H1 (cell line): ENCODE measurements around the gene PRDM5. TPM values are rescaled to one million over a fixed set of nuclear protein-coding genes. Genes with fewer than 3 reads are reported as not detected.

ENCODE experiments used
- GABPA ChIP-seq: IDR thresholded peaks from 2 replicates; pipeline ENCODE4 v1.6.1; 2011; ENCODE audit warnings: mild to moderate bottlenecking, low read length, moderate library complexity, borderline replicate concordance; ENCODE audit not compliant: insufficient read depth
- polyA plus RNA-seq, 7 experiments: library from polyadenylated mRNA; depleted of rRNA in 3 of 7; stranded (reverse) in 5 of 7; unstranded in 2 of 7; fragments of >200 nt in 5 of 7; fragments of 200-250 nt in 2 of 7; gene quantifications; 1 replicate in 5 of 7; 2 replicates in 1 of 7; 4 replicates in 1 of 7; pipeline versions ENCODE4 v1.2.1 to v1.2.3, GENCODE V29; 2011 to 2013; ENCODE audit warnings: missing spikeins in 2 of 7, mixed read lengths in 2 of 7
- total RNA-seq: library from RNA; stranded (reverse); fragmentation: NEBNext Ultra II Directional; extraction: Animal tissue kit (Norgen Biotek cat#: 25700); gene quantifications from 2 replicates; pipeline ENCODE4 v1.2.1, GENCODE V29; 2021
- TF ChIP-seq, protein P1 (sequence below): fragments of 300-600 bp; sonication (generic); IDR thresholded peaks from 2 replicates; pipeline ENCODE4 v1.7.1; 2012; ENCODE audit warnings: low read length, moderate library complexity, mild to moderate bottlenecking, inconsistent platforms; ENCODE audit not compliant: insufficient replicate concordance

The PRDM5 gene
- total and polyA plus RNA-seq, 2 of the 8 experiments (the other 6 are each of a cell fraction or from before 2014, with no cell fraction given) = 8.2 to 23.4 TPM

DNA sequence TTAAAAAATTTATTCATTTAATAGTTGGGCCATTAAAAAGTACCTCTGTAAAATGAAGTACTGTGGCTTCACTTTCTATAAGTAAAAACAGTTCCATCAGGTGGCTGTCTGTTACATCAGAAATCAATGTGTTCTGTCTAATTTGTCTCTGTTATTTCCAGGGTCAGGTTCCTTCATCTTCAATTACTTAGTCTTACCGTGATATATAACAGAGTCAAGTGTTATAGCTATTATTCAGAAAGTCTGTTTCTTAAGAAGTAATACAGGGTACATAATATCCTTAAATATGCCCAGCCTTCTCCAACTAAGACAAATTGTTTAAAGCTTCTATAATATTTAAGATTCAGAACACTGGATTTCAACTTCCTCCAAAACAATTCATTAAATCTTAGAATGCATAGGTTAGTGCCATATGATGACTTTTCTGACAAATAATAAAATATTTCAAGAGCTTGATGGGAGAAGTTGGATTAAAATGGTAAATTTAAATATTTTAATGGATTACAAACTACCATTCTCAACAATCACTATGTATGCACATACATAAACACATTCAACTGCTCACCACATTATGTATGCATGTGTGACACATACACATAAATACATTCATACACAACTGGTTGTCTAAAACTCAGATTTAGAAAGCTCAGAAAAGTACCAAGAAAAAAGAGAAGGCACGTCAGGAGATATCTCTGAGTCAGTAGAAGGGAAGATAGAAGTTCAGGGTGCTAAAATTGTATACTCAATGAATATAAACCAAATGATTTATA, 268.5 kb downstream of the PRDM5 start (continued):
- TF ChIP-seq, protein P1, sequence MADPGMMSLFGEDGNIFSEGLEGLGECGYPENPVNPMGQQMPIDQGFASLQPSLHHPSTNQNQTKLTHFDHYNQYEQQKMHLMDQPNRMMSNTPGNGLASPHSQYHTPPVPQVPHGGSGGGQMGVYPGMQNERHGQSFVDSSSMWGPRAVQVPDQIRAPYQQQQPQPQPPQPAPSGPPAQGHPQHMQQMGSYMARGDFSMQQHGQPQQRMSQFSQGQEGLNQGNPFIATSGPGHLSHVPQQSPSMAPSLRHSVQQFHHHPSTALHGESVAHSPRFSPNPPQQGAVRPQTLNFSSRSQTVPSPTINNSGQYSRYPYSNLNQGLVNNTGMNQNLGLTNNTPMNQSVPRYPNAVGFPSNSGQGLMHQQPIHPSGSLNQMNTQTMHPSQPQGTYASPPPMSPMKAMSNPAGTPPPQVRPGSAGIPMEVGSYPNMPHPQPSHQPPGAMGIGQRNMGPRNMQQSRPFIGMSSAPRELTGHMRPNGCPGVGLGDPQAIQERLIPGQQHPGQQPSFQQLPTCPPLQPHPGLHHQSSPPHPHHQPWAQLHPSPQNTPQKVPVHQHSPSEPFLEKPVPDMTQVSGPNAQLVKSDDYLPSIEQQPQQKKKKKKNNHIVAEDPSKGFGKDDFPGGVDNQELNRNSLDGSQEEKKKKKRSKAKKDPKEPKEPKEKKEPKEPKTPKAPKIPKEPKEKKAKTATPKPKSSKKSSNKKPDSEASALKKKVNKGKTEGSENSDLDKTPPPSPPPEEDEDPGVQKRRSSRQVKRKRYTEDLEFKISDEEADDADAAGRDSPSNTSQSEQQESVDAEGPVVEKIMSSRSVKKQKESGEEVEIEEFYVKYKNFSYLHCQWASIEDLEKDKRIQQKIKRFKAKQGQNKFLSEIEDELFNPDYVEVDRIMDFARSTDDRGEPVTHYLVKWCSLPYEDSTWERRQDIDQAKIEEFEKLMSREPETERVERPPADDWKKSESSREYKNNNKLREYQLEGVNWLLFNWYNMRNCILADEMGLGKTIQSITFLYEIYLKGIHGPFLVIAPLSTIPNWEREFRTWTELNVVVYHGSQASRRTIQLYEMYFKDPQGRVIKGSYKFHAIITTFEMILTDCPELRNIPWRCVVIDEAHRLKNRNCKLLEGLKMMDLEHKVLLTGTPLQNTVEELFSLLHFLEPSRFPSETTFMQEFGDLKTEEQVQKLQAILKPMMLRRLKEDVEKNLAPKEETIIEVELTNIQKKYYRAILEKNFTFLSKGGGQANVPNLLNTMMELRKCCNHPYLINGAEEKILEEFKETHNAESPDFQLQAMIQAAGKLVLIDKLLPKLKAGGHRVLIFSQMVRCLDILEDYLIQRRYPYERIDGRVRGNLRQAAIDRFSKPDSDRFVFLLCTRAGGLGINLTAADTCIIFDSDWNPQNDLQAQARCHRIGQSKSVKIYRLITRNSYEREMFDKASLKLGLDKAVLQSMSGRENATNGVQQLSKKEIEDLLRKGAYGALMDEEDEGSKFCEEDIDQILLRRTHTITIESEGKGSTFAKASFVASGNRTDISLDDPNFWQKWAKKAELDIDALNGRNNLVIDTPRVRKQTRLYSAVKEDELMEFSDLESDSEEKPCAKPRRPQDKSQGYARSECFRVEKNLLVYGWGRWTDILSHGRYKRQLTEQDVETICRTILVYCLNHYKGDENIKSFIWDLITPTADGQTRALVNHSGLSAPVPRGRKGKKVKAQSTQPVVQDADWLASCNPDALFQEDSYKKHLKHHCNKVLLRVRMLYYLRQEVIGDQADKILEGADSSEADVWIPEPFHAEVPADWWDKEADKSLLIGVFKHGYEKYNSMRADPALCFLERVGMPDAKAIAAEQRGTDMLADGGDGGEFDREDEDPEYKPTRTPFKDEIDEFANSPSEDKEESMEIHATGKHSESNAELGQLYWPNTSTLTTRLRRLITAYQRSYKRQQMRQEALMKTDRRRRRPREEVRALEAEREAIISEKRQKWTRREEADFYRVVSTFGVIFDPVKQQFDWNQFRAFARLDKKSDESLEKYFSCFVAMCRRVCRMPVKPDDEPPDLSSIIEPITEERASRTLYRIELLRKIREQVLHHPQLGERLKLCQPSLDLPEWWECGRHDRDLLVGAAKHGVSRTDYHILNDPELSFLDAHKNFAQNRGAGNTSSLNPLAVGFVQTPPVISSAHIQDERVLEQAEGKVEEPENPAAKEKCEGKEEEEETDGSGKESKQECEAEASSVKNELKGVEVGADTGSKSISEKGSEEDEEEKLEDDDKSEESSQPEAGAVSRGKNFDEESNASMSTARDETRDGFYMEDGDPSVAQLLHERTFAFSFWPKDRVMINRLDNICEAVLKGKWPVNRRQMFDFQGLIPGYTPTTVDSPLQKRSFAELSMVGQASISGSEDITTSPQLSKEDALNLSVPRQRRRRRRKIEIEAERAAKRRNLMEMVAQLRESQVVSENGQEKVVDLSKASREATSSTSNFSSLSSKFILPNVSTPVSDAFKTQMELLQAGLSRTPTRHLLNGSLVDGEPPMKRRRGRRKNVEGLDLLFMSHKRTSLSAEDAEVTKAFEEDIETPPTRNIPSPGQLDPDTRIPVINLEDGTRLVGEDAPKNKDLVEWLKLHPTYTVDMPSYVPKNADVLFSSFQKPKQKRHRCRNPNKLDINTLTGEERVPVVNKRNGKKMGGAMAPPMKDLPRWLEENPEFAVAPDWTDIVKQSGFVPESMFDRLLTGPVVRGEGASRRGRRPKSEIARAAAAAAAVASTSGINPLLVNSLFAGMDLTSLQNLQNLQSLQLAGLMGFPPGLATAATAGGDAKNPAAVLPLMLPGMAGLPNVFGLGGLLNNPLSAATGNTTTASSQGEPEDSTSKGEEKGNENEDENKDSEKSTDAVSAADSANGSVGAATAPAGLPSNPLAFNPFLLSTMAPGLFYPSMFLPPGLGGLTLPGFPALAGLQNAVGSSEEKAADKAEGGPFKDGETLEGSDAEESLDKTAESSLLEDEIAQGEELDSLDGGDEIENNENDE = no peak
- no peak for TF ChIP-seq GABPA
